ENCODE data around the gene CSKMT. TPM values are rescaled to one million over a fixed set of nuclear protein-coding genes. Genes with fewer than 3 reads are reported as not detected.

The CSKMT gene
- total and polyA plus RNA-seq, 2 donors: 5.0 to 9.5 TPM

- Histone ChIP-seq H3K27ac (ENCODE audit: low read depth) (peak overlapping the region; percentile 82), H3K4me1 (ENCODE audit: insufficient read depth) (no peaks in the 10 kb centered on the region), H3K36me3 (ENCODE audit: insufficient read depth) (no peaks in the 10 kb centered on the region), H3K4me3 (ENCODE audit: low read depth, low read length) (peak overlapping the region; percentile 40)
- 6% methylated on average over 7 of the region's 7 CpGs for WGBS
- no peak for DNase-seq (ENCODE audit: extremely low spot score)
Observed at GRCh38 chr11:62708793-62709192, 43.7 kb downstream of the CSKMT start.

- H3K27ac ChIP-seq (ENCODE audit: low read depth): peak overlapping the region; percentile 89
- no peaks in the 10 kb centered on the region for H3K4me1 ChIP-seq (ENCODE audit: insufficient read depth)
- 1% methylated on average over 47 of the region's 47 CpGs for WGBS
- peak; percentile 97 for DNase-seq (ENCODE audit: extremely low spot score)
- no peaks in the 10 kb centered on the region for H3K36me3 ChIP-seq (ENCODE audit: insufficient read depth)
- H3K4me3 ChIP-seq (ENCODE audit: low read depth, low read length): peak overlapping the region; percentile 40
Observed at GRCh38 chr11:62709247-62710000, 44.3 kb downstream of the CSKMT start.

GRCh38 chr11:62710001-62710345 lies 44.9 kb downstream of the CSKMT start:
- no peak for DNase-seq (ENCODE audit: extremely low spot score)
- Histone ChIP-seq H3K27ac (ENCODE audit: low read depth) (peak overlapping the region; percentile 89), H3K4me1 (ENCODE audit: insufficient read depth) (no peaks in the 10 kb centered on the region), H3K4me3 (ENCODE audit: low read depth, low read length) (peak overlapping the region; percentile 34), H3K36me3 (ENCODE audit: insufficient read depth) (no peaks in the 10 kb centered on the region)
- WGBS: 41% methylated on average over 7 of the region's 7 CpGs

- Histone ChIP-seq H3K4me1 (ENCODE audit: insufficient read depth) (no peaks in the 10 kb centered on the region), H3K4me3 (ENCODE audit: low read depth, low read length) (no peak overlapping the region), H3K27ac (ENCODE audit: low read depth) (no peak overlapping the region), H3K36me3 (ENCODE audit: insufficient read depth) (peaks cover 7% of the 10 kb centered on the region)
- WGBS: 72% methylated on average over 6 of the region's 6 CpGs
- no peak for DNase-seq (ENCODE audit: extremely low spot score)
Observed at GRCh38 chr11:62712276-62712812, 47.2 kb downstream of the CSKMT start.

GRCh38 chr11:62712861-62713260 lies 47.7 kb downstream of the CSKMT start:
- 59% methylated on average over 3 of the region's 3 CpGs for WGBS
- Histone ChIP-seq H3K36me3 (ENCODE audit: insufficient read depth) (peaks cover 9% of the 10 kb centered on the region), H3K27ac (ENCODE audit: low read depth) (no peak overlapping the region), H3K4me1 (ENCODE audit: insufficient read depth) (no peaks in the 10 kb centered on the region), H3K4me3 (ENCODE audit: low read depth, low read length) (no peak overlapping the region)
- no peak for DNase-seq (ENCODE audit: extremely low spot score)

GRCh38 chr11:62713343-62713742 lies 48.2 kb downstream of the CSKMT start:
- Histone ChIP-seq H3K36me3 (ENCODE audit: insufficient read depth) (peaks cover 10% of the 10 kb centered on the region), H3K27ac (ENCODE audit: low read depth) (no peak overlapping the region), H3K4me1 (ENCODE audit: insufficient read depth) (no peaks in the 10 kb centered on the region), H3K4me3 (ENCODE audit: low read depth, low read length) (no peak overlapping the region)
- 88% methylated on average over 2 of the region's 2 CpGs for WGBS
- DNase-seq (ENCODE audit: extremely low spot score): no peak

- H3K4me1 ChIP-seq (ENCODE audit: insufficient read depth): no peaks in the 10 kb centered on the region
- DNase-seq (ENCODE audit: extremely low spot score): no peak
- WGBS: 90% methylated on average over 24 of the region's 24 CpGs
- H3K36me3 ChIP-seq (ENCODE audit: insufficient read depth): peaks cover 17% of the 10 kb centered on the region
- no peak overlapping the region for H3K4me3 ChIP-seq (ENCODE audit: low read depth, low read length)
- no peak overlapping the region for H3K27ac ChIP-seq (ENCODE audit: low read depth)
Observed at GRCh38 chr11:62715150-62716130, 50.3 kb downstream of the CSKMT start.

- DNase-seq (ENCODE audit: extremely low spot score): no peak
- no peak overlapping the region for H3K27ac ChIP-seq (ENCODE audit: low read depth)
- no peak overlapping the region for H3K4me3 ChIP-seq (ENCODE audit: low read depth, low read length)
- H3K4me1 ChIP-seq (ENCODE audit: insufficient read depth): no peaks in the 10 kb centered on the region
- peaks cover 22% of the 10 kb centered on the region for H3K36me3 ChIP-seq (ENCODE audit: insufficient read depth)
- 89% methylated on average over 5 of the region's 5 CpGs for WGBS
Observed at GRCh38 chr11:62716206-62716605, 51.1 kb downstream of the CSKMT start.

GRCh38 chr11:62716816-62717215 lies 51.7 kb downstream of the CSKMT start:
- DNase-seq (ENCODE audit: extremely low spot score): no peak
- 95% methylated on average over 11 of the region's 11 CpGs for WGBS
- Histone ChIP-seq H3K4me3 (ENCODE audit: low read depth, low read length) (no peak overlapping the region), H3K27ac (ENCODE audit: low read depth) (no peak overlapping the region), H3K36me3 (ENCODE audit: insufficient read depth) (peaks cover 22% of the 10 kb centered on the region), H3K4me1 (ENCODE audit: insufficient read depth) (no peaks in the 10 kb centered on the region)

Small RNA genes within 50 kb of the gene (small RNA-seq; reads per million reads assigned to genes)
- not detected for gene SNORA57

Other genes with a start within 250 kb of the CSKMT start
- 9.5 TPM for gene SCGB1A1, start 246.3 kb upstream of the CSKMT start, total RNA-seq
- gene SCGB1A1, start 246.3 kb upstream of the CSKMT start, polyA plus RNA-seq: not detected
- gene AHNAK, start 118.5 kb upstream of the CSKMT start, total RNA-seq: 554 TPM
- gene AHNAK, start 118.5 kb upstream of the CSKMT start, polyA plus RNA-seq: 200 TPM
- 863 TPM for gene EEF1G, start 91.4 kb upstream of the CSKMT start, total RNA-seq
- 1,468 TPM for gene EEF1G, start 91.4 kb upstream of the CSKMT start, polyA plus RNA-seq
- 5.1 TPM for gene TUT1, start 73.8 kb upstream of the CSKMT start, total RNA-seq
- 14.3 TPM for gene TUT1, start 73.8 kb upstream of the CSKMT start, polyA plus RNA-seq
- gene MTA2, start 63.4 kb upstream of the CSKMT start, total RNA-seq: 75.2 TPM
- gene MTA2, start 63.4 kb upstream of the CSKMT start, polyA plus RNA-seq: 52.8 TPM
- 12.9 TPM for gene EML3, start 52.5 kb upstream of the CSKMT start, total RNA-seq
- gene EML3, start 52.5 kb upstream of the CSKMT start, polyA plus RNA-seq: 47.7 TPM
- 1.3 TPM for gene ROM1, start 52.1 kb upstream of the CSKMT start, total RNA-seq
- 18.9 TPM for gene ROM1, start 52.1 kb upstream of the CSKMT start, polyA plus RNA-seq
- 9.7 TPM for gene B3GAT3, start 43.3 kb upstream of the CSKMT start, total RNA-seq
- 37.7 TPM for gene B3GAT3, start 43.3 kb upstream of the CSKMT start, polyA plus RNA-seq
- 93.9 TPM for gene GANAB, start 18.7 kb upstream of the CSKMT start, total RNA-seq
- 152 TPM for gene GANAB, start 18.7 kb upstream of the CSKMT start, polyA plus RNA-seq
- 7.9 TPM for gene INTS5, start 12.0 kb upstream of the CSKMT start, total RNA-seq
- gene INTS5, start 12.0 kb upstream of the CSKMT start, polyA plus RNA-seq: 16.6 TPM
- gene C11orf98, start 102 bp upstream of the CSKMT start, total RNA-seq: 10.9 TPM
- gene C11orf98, start 102 bp upstream of the CSKMT start, polyA plus RNA-seq: 72.1 TPM
- gene UQCC3, start 6.4 kb downstream of the CSKMT start, total RNA-seq: 3.4 TPM
- gene UQCC3, start 6.4 kb downstream of the CSKMT start, polyA plus RNA-seq: 13.3 TPM
- gene LBHD1, start 7.0 kb downstream of the CSKMT start, total RNA-seq: 3.1 TPM
- 2.8 TPM for gene LBHD1, start 7.0 kb downstream of the CSKMT start, polyA plus RNA-seq
- gene UBXN1, start 13.8 kb downstream of the CSKMT start, total RNA-seq: 34.5 TPM
- 206 TPM for gene UBXN1, start 13.8 kb downstream of the CSKMT start, polyA plus RNA-seq
- 10.9 TPM for gene LRRN4CL, start 24.2 kb downstream of the CSKMT start, total RNA-seq
- 16.7 TPM for gene LRRN4CL, start 24.2 kb downstream of the CSKMT start, polyA plus RNA-seq
- gene BSCL2, start 42.1 kb downstream of the CSKMT start, total RNA-seq: 25.6 TPM
- gene BSCL2, start 42.1 kb downstream of the CSKMT start, polyA plus RNA-seq: 52.6 TPM
- 0.37 TPM for gene GNG3, start 42.4 kb downstream of the CSKMT start, total RNA-seq
- gene GNG3, start 42.4 kb downstream of the CSKMT start, polyA plus RNA-seq: 0.96 TPM
- gene HNRNPUL2, start 62.1 kb downstream of the CSKMT start, total RNA-seq: 25.9 TPM
- 50.4 TPM for gene HNRNPUL2, start 62.1 kb downstream of the CSKMT start, polyA plus RNA-seq
- gene TTC9C, start 63.2 kb downstream of the CSKMT start, total RNA-seq: 35.6 TPM
- gene TTC9C, start 63.2 kb downstream of the CSKMT start, polyA plus RNA-seq: 27.3 TPM
- gene ZBTB3, start 88.8 kb downstream of the CSKMT start, total RNA-seq: 10.5 TPM
- 3.2 TPM for gene ZBTB3, start 88.8 kb downstream of the CSKMT start, polyA plus RNA-seq
- gene POLR2G, start 96.3 kb downstream of the CSKMT start, total RNA-seq: 46.4 TPM
- 107 TPM for gene POLR2G, start 96.3 kb downstream of the CSKMT start, polyA plus RNA-seq
- gene TAF6L, start 106.1 kb downstream of the CSKMT start, total RNA-seq: 8.5 TPM
- 21.9 TPM for gene TAF6L, start 106.1 kb downstream of the CSKMT start, polyA plus RNA-seq
- 26.2 TPM for gene TMEM179B, start 122.1 kb downstream of the CSKMT start, total RNA-seq
- 64.1 TPM for gene TMEM179B, start 122.1 kb downstream of the CSKMT start, polyA plus RNA-seq
- gene TMEM223, start 126.7 kb downstream of the CSKMT start, total RNA-seq: 16.7 TPM
- gene TMEM223, start 126.7 kb downstream of the CSKMT start, polyA plus RNA-seq: 21.3 TPM
- 32.4 TPM for gene NXF1, start 140.1 kb downstream of the CSKMT start, total RNA-seq
- gene NXF1, start 140.1 kb downstream of the CSKMT start, polyA plus RNA-seq: 103 TPM
- gene STX5, start 166.7 kb downstream of the CSKMT start, total RNA-seq: 30.0 TPM
- gene STX5, start 166.7 kb downstream of the CSKMT start, polyA plus RNA-seq: 32.0 TPM
- not detected for gene TEX54, start 167.5 kb downstream of the CSKMT start, total RNA-seq
- gene TEX54, start 167.5 kb downstream of the CSKMT start, polyA plus RNA-seq: not detected
- gene WDR74, start 174.3 kb downstream of the CSKMT start, total RNA-seq: 31.1 TPM
- 47.1 TPM for gene WDR74, start 174.3 kb downstream of the CSKMT start, polyA plus RNA-seq
- gene SLC3A2, start 215.6 kb downstream of the CSKMT start, total RNA-seq: 45.0 TPM
- gene SLC3A2, start 215.6 kb downstream of the CSKMT start, polyA plus RNA-seq: 126 TPM